Adrenal gland (tissue), 12 donors: Measurements from ENCODE around the gene CDC42EP1. TPM values are rescaled to one million over a fixed set of nuclear protein-coding genes. Genes with fewer than 3 reads are reported as not detected.

Experiments
- DNase-seq, 7 donors: peaks; one replicate each; pipeline ENCODE4 v3.0.0-alpha.2; 2019 to 2020
- H3K27ac ChIP-seq, 5 donors: fragments of 200-600 bp; sonication (generic) in 4 of 5; 1 replicate in 3 of 5; 2 replicates in 2 of 5; pipeline versions ENCODE4 v1.5.1 to v1.8.0; 2016 to 2020; ENCODE audit warnings: mild to moderate bottlenecking in 1 of 5
- H3K27me3 ChIP-seq: fragments of 200-600 bp; 2 replicates; pipeline ENCODE4 v1.8.0; 2021
- H3K36me3 ChIP-seq, 2 donors: fragments of 200-600 bp; replicated peaks in 1 of 2; 1 replicate in 1 of 2; 2 replicates in 1 of 2; pipeline versions ENCODE4 v1.5.1 to v1.8.0; 2018 to 2022
- H3K4me1 ChIP-seq, 2 donors: fragments of 200-600 bp; replicated peaks in 1 of 2; 1 replicate in 1 of 2; 2 replicates in 1 of 2; pipeline versions ENCODE4 v1.5.1 to v1.8.0; 2018 to 2021
- H3K4me3 ChIP-seq, 4 donors: fragments of 200-600 bp; sonication (generic) in 3 of 4; one replicate each; pipeline ENCODE4 v1.5.1; 2016 to 2018
- H3K9me3 ChIP-seq, 3 donors: fragments of 200-600 bp; sonication (generic) in 1 of 3; replicated peaks in 1 of 3; 1 replicate in 2 of 3; 2 replicates in 1 of 3; pipeline versions ENCODE4 v1.5.1 to v1.8.0; 2016 to 2021
- CTCF ChIP-seq, 6 experiments: fragments of 450-650 bp in 4 of 6; fragments of 200-600 bp in 2 of 6; sonication (generic) in 1 of 6; IDR thresholded peaks; 1 replicate in 5 of 6; 2 replicates in 1 of 6; pipeline versions ENCODE4 v1.5.1 to v1.8.0; 2016 to 2021; ENCODE audit warnings: antibody characterized with exemption in 6 of 6, mild to moderate bottlenecking in 2 of 6, moderate library complexity in 1 of 6
- POLR2A ChIP-seq, 2 donors: fragments of 450-650 bp; IDR thresholded peaks; one replicate each; pipeline ENCODE4 v1.6.1; 2017; ENCODE audit warnings: antibody characterized with exemption in 2 of 2, mild to moderate bottlenecking in 2 of 2, moderate library complexity in 1 of 2
- WGBS, 4 donors: extraction: QIAGEN DNeasy Blood & Tissue Kit in 2 of 4; methylation state at CpG; one replicate each; pipeline versions ENCODE4 v1.1.5 to v1.1.7; 2013 to 2017; 5-methylcytosine and 5-hydroxymethylcytosine counted together
- intact Hi-C, 2 donors: fragments of 100-400 bp; cut with DNase I; formaldehyde crosslinking; loops; one replicate each; pipeline versions ENCODE4 v1.14.1 to v1.15.0; 2022 to 2023
- polyA plus RNA-seq, 3 donors: library from polyadenylated mRNA; stranded (reverse); fragments of 200-250 nt in 2 of 3; fragments of 350-450 nt in 1 of 3; fragmentation: Illumina TruSeq in 1 of 3; extraction: RNeasy Lipid Tissue Mini Kit (QIAGEN cat#74804) in 1 of 3; gene quantifications; one replicate each; pipeline ENCODE4 v1.2.3, GENCODE V29; 2013 to 2014
- total RNA-seq, 9 donors: library from RNA; depleted of rRNA in 4 of 9; stranded (reverse); fragments of >200 nt in 4 of 9; fragments of 120-200 nt in 1 of 9; fragmentation: NEBNext Ultra II Directional in 1 of 9; extraction: Animal tissue kit (Norgen Biotek cat#: 25700) in 1 of 9; gene quantifications; one replicate each; pipeline versions ENCODE4 v1.1.0 to v1.2.4, GENCODE V29; 2013 to 2023
- donor health status: healthy with polysubstance abuse.
- donor health status: Bipolar disorder and iron deficiency.
- donor health status: DM: yes; HTN: yes; CAD: no.
- donor health status: DM: no; HTN: no; CAD: no.
- donor health status: DM: no; HTN: no; CAD: no.
- donor health status: DM: yes; HTN: yes; CAD: no.

The CDC42EP1 gene
- total and polyA plus RNA-seq, 12 donors, result 9.2 to 159 (median 92.8) TPM

GRCh38 chr22:37564111-37564711 lies 3.9 kb downstream of the CDC42EP1 start:
- 24 to 44% (median 38%) methylated on average over 7 of the region's 7 CpGs for WGBS, 4 donors
- Histone ChIP-seq H3K27ac (peak overlapping the region; percentile 89 to 99 (median 99)), H3K4me3 (peak overlapping the region in 1 of 4 donors; percentile 37)

GRCh38 chr22:37565830-37566229 lies 5.5 kb downstream of the CDC42EP1 start:
- H3K4me3 ChIP-seq, result no peak overlapping the region
- WGBS, 4 donors, result 31 to 60% (median 51%) methylated on average over 12 to 17 of the region's 17 CpGs
- H3K36me3 ChIP-seq, result peaks cover 0 to 25% of the 10 kb centered on the region in 2 donors
- TF ChIP-seq POLR2A (IDR thresholded peaks at IDR 0.05), result no peak
- no peak for TF ChIP-seq CTCF (IDR thresholded peaks at IDR 0.05)
- no peaks in the 10 kb centered on the region for H3K27me3 ChIP-seq
- H3K4me1 ChIP-seq, result peaks cover 68 to 87% of the 10 kb centered on the region in 2 donors
- intact Hi-C loops, result no loop called here
- H3K27ac ChIP-seq, result peak overlapping the region in 3 of 5 donors; percentile 73 to 99 (median 99)
- no peaks in the 10 kb centered on the region for H3K9me3 ChIP-seq
- no peak for DNase-seq

More at GRCh38 chr22:37564111-37564711, 3.9 kb downstream of the CDC42EP1 start:
- Histone ChIP-seq H3K36me3 (peaks cover 0 to 25% of the 10 kb centered on the region in 2 donors), H3K4me1 (peaks cover 71 to 77% of the 10 kb centered on the region in 2 donors), H3K9me3 (no peaks in the 10 kb centered on the region), H3K27me3 (no peaks in the 10 kb centered on the region)
- TF ChIP-seq CTCF (IDR thresholded peaks at IDR 0.05) (no peak), POLR2A (IDR thresholded peaks at IDR 0.05) (no peak)
- peak in 5 of 7 donors; percentile 61 to 82 (median 77) for DNase-seq
- intact Hi-C loops, result no loop called here

GRCh38 chr22:37566329-37566837 lies 6.1 kb downstream of the CDC42EP1 start:
- no peaks in the 10 kb centered on the region for H3K27me3 ChIP-seq
- 36 to 61% (median 48%) methylated on average over 3 to 28 of the region's 28 CpGs for WGBS, 4 donors
- intact Hi-C loops, result no loop called here
- no peak overlapping the region for H3K4me3 ChIP-seq
- H3K4me1 ChIP-seq, result peaks cover 68 to 90% of the 10 kb centered on the region in 2 donors
- H3K27ac ChIP-seq, result peak overlapping the region in 3 of 5 donors; percentile 33 to 99 (median 73)
- no peaks in the 10 kb centered on the region for H3K9me3 ChIP-seq
- peaks cover 0 to 25% of the 10 kb centered on the region in 2 donors for H3K36me3 ChIP-seq
- TF ChIP-seq POLR2A (IDR thresholded peaks at IDR 0.05), result no peak
- TF ChIP-seq CTCF (IDR thresholded peaks at IDR 0.05), result no peak
- peak in 1 of 7 donors; percentile 17 for DNase-seq

GRCh38 chr22:37566903-37567798 lies 6.9 kb downstream of the CDC42EP1 start:
- 17 to 52% (median 27%) methylated on average over 6 to 16 of the region's 16 CpGs for WGBS, 4 donors
- Histone ChIP-seq H3K27me3 (no peaks in the 10 kb centered on the region), H3K4me3 (no peak overlapping the region), H3K36me3 (peaks cover 0 to 25% of the 10 kb centered on the region in 2 donors), H3K9me3 (no peaks in the 10 kb centered on the region), H3K4me1 (peaks cover 62 to 86% of the 10 kb centered on the region in 2 donors), H3K27ac (peak overlapping the region in 3 of 5 donors; percentile 33 to 99 (median 73))
- TF ChIP-seq CTCF (IDR thresholded peaks at IDR 0.05) (peak; percentile 86 to 95 (median 94)), POLR2A (IDR thresholded peaks at IDR 0.05) (no peak)
- DNase-seq, result peak; percentile 76 to 92 (median 86)
- intact Hi-C loops, result no loop called here
